Measurements from ENCODE around the gene RPL37. TPM values are rescaled to one million over a fixed set of nuclear protein-coding genes. Genes with fewer than 3 reads are reported as not detected.
A peak's percentile ranks its signal among the peaks of the same experiment; 100 is the strongest.

Gene RPL37
- total and polyA plus RNA-seq, 4 donors: 40.5 to 1,326 (median 722) TPM

DNA sequence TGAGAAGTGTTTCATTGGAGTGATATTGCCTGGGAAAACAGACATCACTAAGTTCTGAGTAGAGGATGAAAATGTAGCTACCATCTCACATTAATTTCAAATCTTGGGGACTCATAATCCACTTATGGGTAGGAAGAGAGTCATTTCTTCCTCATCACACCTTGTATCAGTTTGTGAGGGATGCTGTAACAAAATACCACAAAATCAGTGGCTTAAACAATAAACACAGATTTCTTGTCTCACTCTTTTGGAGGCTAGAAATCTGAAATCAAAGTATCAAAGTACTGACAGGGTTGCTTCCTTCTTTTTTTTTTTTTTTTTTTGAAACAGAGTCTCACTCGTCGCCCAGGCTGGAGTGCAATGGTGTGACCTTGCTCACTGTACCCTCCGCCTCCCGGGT lies 9.5 kb upstream of the RPL37 start:
- 95% methylated on average over 4 of the region's 4 CpGs for WGBS
- no peak for DNase-seq (ENCODE audit: low spot score)
- no peak for TF ChIP-seq SP1 (IDR thresholded peaks at IDR 0.05)
- no peak for TF ChIP-seq FOXA1 (IDR thresholded peaks at IDR 0.05)
- no peak for TF ChIP-seq GABPA (IDR thresholded peaks at IDR 0.05 in 1 of 2, conservative IDR thresholded peaks at IDR 0.05 in 1 of 2)
- no peak for TF ChIP-seq HNF4A (conservative IDR thresholded peaks at IDR 0.05)
- TF ChIP-seq EGR1 (IDR thresholded peaks at IDR 0.05; ENCODE audit: low read depth in 2 of 2): no peak
- TF ChIP-seq MAX (IDR thresholded peaks at IDR 0.05): no peak
- TF ChIP-seq, protein P1, sequence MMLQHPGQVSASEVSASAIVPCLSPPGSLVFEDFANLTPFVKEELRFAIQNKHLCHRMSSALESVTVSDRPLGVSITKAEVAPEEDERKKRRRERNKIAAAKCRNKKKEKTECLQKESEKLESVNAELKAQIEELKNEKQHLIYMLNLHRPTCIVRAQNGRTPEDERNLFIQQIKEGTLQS (IDR thresholded peaks at IDR 0.05): no peak
- TF ChIP-seq JUND (IDR thresholded peaks at IDR 0.05): no peak
- TF ChIP-seq YY1 (IDR thresholded peaks at IDR 0.05): no peak
- TF ChIP-seq FOXA2 (IDR thresholded peaks at IDR 0.05): no peak
- no peak for TF ChIP-seq NR2F2 (IDR thresholded peaks at IDR 0.05)
- TF ChIP-seq, protein P2, sequence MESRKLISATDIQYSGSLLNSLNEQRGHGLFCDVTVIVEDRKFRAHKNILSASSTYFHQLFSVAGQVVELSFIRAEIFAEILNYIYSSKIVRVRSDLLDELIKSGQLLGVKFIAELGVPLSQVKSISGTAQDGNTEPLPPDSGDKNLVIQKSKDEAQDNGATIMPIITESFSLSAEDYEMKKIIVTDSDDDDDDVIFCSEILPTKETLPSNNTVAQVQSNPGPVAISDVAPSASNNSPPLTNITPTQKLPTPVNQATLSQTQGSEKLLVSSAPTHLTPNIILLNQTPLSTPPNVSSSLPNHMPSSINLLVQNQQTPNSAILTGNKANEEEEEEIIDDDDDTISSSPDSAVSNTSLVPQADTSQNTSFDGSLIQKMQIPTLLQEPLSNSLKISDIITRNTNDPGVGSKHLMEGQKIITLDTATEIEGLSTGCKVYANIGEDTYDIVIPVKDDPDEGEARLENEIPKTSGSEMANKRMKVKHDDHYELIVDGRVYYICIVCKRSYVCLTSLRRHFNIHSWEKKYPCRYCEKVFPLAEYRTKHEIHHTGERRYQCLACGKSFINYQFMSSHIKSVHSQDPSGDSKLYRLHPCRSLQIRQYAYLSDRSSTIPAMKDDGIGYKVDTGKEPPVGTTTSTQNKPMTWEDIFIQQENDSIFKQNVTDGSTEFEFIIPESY (IDR thresholded peaks at IDR 0.05): no peak
- TF ChIP-seq RXRA (IDR thresholded peaks at IDR 0.05): no peak
- Histone ChIP-seq H3K9me3 (ENCODE audit: control insufficient read depth in 4 of 4, low read length in 3 of 4) (no peaks in the 10 kb centered on the region), H3K27me3 (ENCODE audit: control insufficient read depth in 4 of 4, insufficient read depth in 4 of 4, low read length in 3 of 4) (no peaks in the 10 kb centered on the region), H3K27ac (ENCODE audit: low read depth in 1 of 2, low read length in 2 of 2) (no peak overlapping the region), H3K4me1 (ENCODE audit: control insufficient read depth in 4 of 4, insufficient read depth in 4 of 4, low read length in 3 of 4) (peaks cover 0 to 2% (median 0%) of the 10 kb centered on the region in 4 donors), H3K36me3 (ENCODE audit: control insufficient read depth in 4 of 4, insufficient read depth in 3 of 4, low read depth in 1 of 4, low read length in 3 of 4) (no peaks in the 10 kb centered on the region), H3K4me3 (ENCODE audit: low read depth in 1 of 3, low read length in 3 of 3) (no peak overlapping the region), H3K9ac (ENCODE audit: low read depth in 1 of 2, low read length in 2 of 2) (no peak overlapping the region)

GRCh38 chr5:40842351-40842750 lies 7.3 kb upstream of the RPL37 start:
- no peak for DNase-seq (ENCODE audit: low spot score)
- no peaks in the 10 kb centered on the region for H3K36me3 ChIP-seq (ENCODE audit: control insufficient read depth in 4 of 4, insufficient read depth in 3 of 4, low read depth in 1 of 4, low read length in 3 of 4)
- H3K4me1 ChIP-seq (ENCODE audit: control insufficient read depth in 4 of 4, insufficient read depth in 4 of 4, low read length in 3 of 4): peaks cover 0 to 2% (median 0%) of the 10 kb centered on the region in 4 donors
- H3K9me3 ChIP-seq (ENCODE audit: control insufficient read depth in 4 of 4, low read length in 3 of 4): no peaks in the 10 kb centered on the region
- WGBS: 66% methylated on average over 2 of the region's 2 CpGs
- no peak overlapping the region for H3K4me3 ChIP-seq (ENCODE audit: low read depth in 1 of 3, low read length in 3 of 3)
- TF ChIP-seq RAD21 (IDR thresholded peaks at IDR 0.05) (no peak), TAF1 (conservative IDR thresholded peaks at IDR 0.05) (no peak), RXRA (IDR thresholded peaks at IDR 0.05) (no peak), JUND (IDR thresholded peaks at IDR 0.05) (no peak), GABPA (IDR thresholded peaks at IDR 0.05 in 1 of 2, conservative IDR thresholded peaks at IDR 0.05 in 1 of 2) (no peak), NR2F2 (IDR thresholded peaks at IDR 0.05) (no peak), EGR1 (IDR thresholded peaks at IDR 0.05; ENCODE audit: low read depth in 2 of 2) (no peak), HNF4A (conservative IDR thresholded peaks at IDR 0.05) (no peak), CTCF (IDR thresholded peaks at IDR 0.05; ENCODE audit: low read depth, low read length, missing input control) (no peak), FOXA1 (IDR thresholded peaks at IDR 0.05) (no peak)
- TF ChIP-seq, protein P1 (IDR thresholded peaks at IDR 0.05): no peak
- no peaks in the 10 kb centered on the region for H3K27me3 ChIP-seq (ENCODE audit: control insufficient read depth in 4 of 4, insufficient read depth in 4 of 4, low read length in 3 of 4)
- H3K27ac ChIP-seq (ENCODE audit: low read depth in 1 of 2, low read length in 2 of 2): no peak overlapping the region
- H3K9ac ChIP-seq (ENCODE audit: low read depth in 1 of 2, low read length in 2 of 2): peak overlapping the region; percentile 58 to 92

All from liver (tissue), 9 donors.